Dendritic cell treated with granulocyte-macrophage colony-stimulating factor and Interleukin-4, amounts not matched to agents 40 ng/mL and 50 ng/mL, for 4 days (primary cell): Measurements from ENCODE around the gene ZNF410.
A peak's percentile ranks its signal among the peaks of the same experiment; 100 is the strongest.
"Not testable (repeated sequence)": the region's sequence is repeated elsewhere in the genome, so short reads cannot be mapped to it uniquely, and the experiment has no call there.

Experiments
- H3K27ac Mint-ChIP-seq: one replicate; pipeline ENCODE4 v1.8.0; 2022; ENCODE audit warnings: mild to moderate bottlenecking, mixed read lengths
- H3K27me3 Mint-ChIP-seq: one replicate; pipeline ENCODE4 v1.8.0; 2022; ENCODE audit warnings: mild to moderate bottlenecking, mixed read lengths
- H3K36me3 Mint-ChIP-seq: one replicate; pipeline ENCODE4 v1.8.0; 2022; ENCODE audit warnings: low read depth, mixed read lengths
- H3K4me1 Mint-ChIP-seq: one replicate; pipeline ENCODE4 v1.8.0; 2022; ENCODE audit warnings: low read depth, mixed read lengths
- H3K4me3 Mint-ChIP-seq: one replicate; pipeline ENCODE4 v1.8.0; 2022; ENCODE audit warnings: mild to moderate bottlenecking, moderate library complexity, mixed read lengths
- H3K9me3 Mint-ChIP-seq: one replicate; pipeline ENCODE4 v1.8.0; 2022; ENCODE audit warnings: mixed read lengths
- intact Hi-C: fragments of 100-400 bp; cut with micrococcal nuclease; formaldehyde crosslinking; loops from one replicate; pipeline ENCODE4 v1.15.0; 2022

Gene ZNF410

GRCh38 chr14:73886449-73887317 is at the start of gene ZNF410:
ZNF410 (plus strand) TSS chr14:73886859; CDS start chr14:73892176, 5,317 bp downstream.
- H3K4me3 Mint-ChIP-seq, result peak within 1 kb of the TSS; percentile 88
- H3K36me3 Mint-ChIP-seq, result peaks cover 18% of the 10 kb centered on the region
- intact Hi-C loops, result loop anchor here (1.0 kb wide), 1 partner anchor 34 kb away; no protein-coding TSS in a partner anchor
- no peaks in the 10 kb centered on the region for H3K9me3 Mint-ChIP-seq
- no peaks in the 10 kb centered on the region for H3K27me3 Mint-ChIP-seq
- H3K27ac Mint-ChIP-seq, result peak within 1 kb of the TSS; percentile 97
- H3K4me1 Mint-ChIP-seq, result peaks cover 38% of the 10 kb centered on the region

- H3K27ac Mint-ChIP-seq, H3K9me3 Mint-ChIP-seq, H3K36me3 Mint-ChIP-seq, intact Hi-C loops, H3K27me3 Mint-ChIP-seq, H3K4me3 Mint-ChIP-seq: not testable (repeated sequence)
- peaks cover 13% of the 10 kb centered on the region for H3K4me1 Mint-ChIP-seq
Measured at GRCh38 chr14:73838293-73839034, 48.2 kb upstream of the ZNF410 start.

GRCh38 chr14:73842201-73842600 is 44.5 kb upstream of the ZNF410 start:
- Mint-ChIP-seq H3K27me3 (no peaks in the 10 kb centered on the region), H3K27ac (no peak overlapping the region), H3K4me3 (no peak overlapping the region), H3K36me3 (no peaks in the 10 kb centered on the region), H3K4me1 (peaks cover 11% of the 10 kb centered on the region), H3K9me3 (no peaks in the 10 kb centered on the region)
- intact Hi-C loops, result no loop called here

- H3K4me1 Mint-ChIP-seq, result peaks cover 9% of the 10 kb centered on the region
- H3K36me3 Mint-ChIP-seq, result no peaks in the 10 kb centered on the region
- no peaks in the 10 kb centered on the region for H3K27me3 Mint-ChIP-seq
- H3K27ac Mint-ChIP-seq, result no peak overlapping the region
- intact Hi-C loops, result no loop called here
- H3K4me3 Mint-ChIP-seq, result no peak overlapping the region
- no peaks in the 10 kb centered on the region for H3K9me3 Mint-ChIP-seq
Measured at GRCh38 chr14:73842851-73843250, 43.8 kb upstream of the ZNF410 start.

- Mint-ChIP-seq H3K27ac (no peak overlapping the region), H3K4me1 (peaks cover 9% of the 10 kb centered on the region), H3K9me3 (no peaks in the 10 kb centered on the region), H3K36me3 (no peaks in the 10 kb centered on the region), H3K27me3 (no peaks in the 10 kb centered on the region), H3K4me3 (no peak overlapping the region)
- intact Hi-C loops, result no loop called here
Measured at GRCh38 chr14:73843296-73843695, 43.4 kb upstream of the ZNF410 start.

GRCh38 chr14:73846947-73847346 is 39.7 kb upstream of the ZNF410 start:
- Mint-ChIP-seq H3K9me3 (no peaks in the 10 kb centered on the region), H3K27me3 (no peaks in the 10 kb centered on the region), H3K27ac (no peak overlapping the region), H3K4me1 (peaks cover 21% of the 10 kb centered on the region), H3K36me3 (peaks cover 5% of the 10 kb centered on the region), H3K4me3 (no peak overlapping the region)
- intact Hi-C loops, result no loop called here

GRCh38 chr14:73851000-73851399 is 35.7 kb upstream of the ZNF410 start:
- peaks cover 11% of the 10 kb centered on the region for H3K36me3 Mint-ChIP-seq
- peak overlapping the region; percentile 88 for H3K4me3 Mint-ChIP-seq
- H3K27ac Mint-ChIP-seq, result peak overlapping the region; percentile 98
- H3K27me3 Mint-ChIP-seq, result no peaks in the 10 kb centered on the region
- peaks cover 31% of the 10 kb centered on the region for H3K4me1 Mint-ChIP-seq
- intact Hi-C loops, result loop anchor here (5.0 kb wide), 1 partner anchor 714 kb away; the partner anchor contains the start of gene PSEN1
- H3K9me3 Mint-ChIP-seq, result no peaks in the 10 kb centered on the region

- intact Hi-C loops, result loop anchor here (1.0 to 5.0 kb wide), 2 partner anchors 35 to 714 kb away; partner anchors contain the start of genes PSEN1 and ZNF410
- peaks cover 11% of the 10 kb centered on the region for H3K36me3 Mint-ChIP-seq
- peaks cover 30% of the 10 kb centered on the region for H3K4me1 Mint-ChIP-seq
- H3K27ac Mint-ChIP-seq, result peak within 1 kb of the TSS; percentile 98
- no peaks in the 10 kb centered on the region for H3K9me3 Mint-ChIP-seq
- H3K4me3 Mint-ChIP-seq, result peak within 1 kb of the TSS; percentile 88
- no peaks in the 10 kb centered on the region for H3K27me3 Mint-ChIP-seq
Measured at GRCh38 chr14:73851567-73852382, 34.9 kb upstream of the ZNF410 start, which contains the start of gene PTGR2. PTGR2 (plus strand) TSS chr14:73851831; CDS start chr14:73858863, 7,032 bp downstream.

- no peaks in the 10 kb centered on the region for H3K27me3 Mint-ChIP-seq
- no peak overlapping the region for H3K4me3 Mint-ChIP-seq
- no peaks in the 10 kb centered on the region for H3K9me3 Mint-ChIP-seq
- peaks cover 21% of the 10 kb centered on the region for H3K36me3 Mint-ChIP-seq
- intact Hi-C loops, result no loop called here
- no peak overlapping the region for H3K27ac Mint-ChIP-seq
- peaks cover 10% of the 10 kb centered on the region for H3K4me1 Mint-ChIP-seq
Measured at GRCh38 chr14:73859145-73859544, 27.5 kb upstream of the ZNF410 start.

- Mint-ChIP-seq H3K9me3 (no peaks in the 10 kb centered on the region), H3K4me1 (peaks cover 10% of the 10 kb centered on the region), H3K36me3 (peaks cover 38% of the 10 kb centered on the region), H3K4me3 (no peak overlapping the region), H3K27me3 (no peaks in the 10 kb centered on the region), H3K27ac (no peak overlapping the region)
- intact Hi-C loops, result no loop called here
Measured at GRCh38 chr14:73861073-73861472, 25.6 kb upstream of the ZNF410 start.

GRCh38 chr14:73862480-73862879 is 24.2 kb upstream of the ZNF410 start:
- Mint-ChIP-seq H3K9me3 (no peaks in the 10 kb centered on the region), H3K4me1 (peaks cover 10% of the 10 kb centered on the region), H3K4me3 (no peak overlapping the region), H3K27ac (no peak overlapping the region), H3K36me3 (peaks cover 52% of the 10 kb centered on the region), H3K27me3 (no peaks in the 10 kb centered on the region)
- intact Hi-C loops, result no loop called here

- Mint-ChIP-seq H3K27ac (no peak overlapping the region), H3K36me3 (peaks cover 57% of the 10 kb centered on the region), H3K4me3 (no peak overlapping the region), H3K9me3 (no peaks in the 10 kb centered on the region), H3K27me3 (no peaks in the 10 kb centered on the region), H3K4me1 (peaks cover 10% of the 10 kb centered on the region)
- intact Hi-C loops, result no loop called here
Measured at GRCh38 chr14:73863209-73863608, 23.4 kb upstream of the ZNF410 start.

- Mint-ChIP-seq H3K36me3 (peaks cover 67% of the 10 kb centered on the region), H3K4me3 (no peak overlapping the region), H3K27ac (no peak overlapping the region), H3K4me1 (peaks cover 10% of the 10 kb centered on the region), H3K9me3 (no peaks in the 10 kb centered on the region), H3K27me3 (no peaks in the 10 kb centered on the region)
- intact Hi-C loops, result no loop called here
Measured at GRCh38 chr14:73865534-73866113, 21.0 kb upstream of the ZNF410 start.
